Measurements from ENCODE around the gene LTBP3.
"Not testable (repeated sequence)": the region's sequence is repeated elsewhere in the genome, so short reads cannot be mapped to it uniquely, and the experiment has no call there.

The LTBP3 gene

GRCh38 chr11:65522718-65523630 lies 35.2 kb downstream of the LTBP3 start:
- not testable (repeated sequence) for H3K18ac ChIP-seq (ENCODE audit: low read depth in 1 of 2, low read length in 2 of 2); H2BK5ac ChIP-seq (ENCODE audit: low read depth, low read length, poor library complexity, severe bottlenecking); H2BK12ac ChIP-seq (ENCODE audit: low read length in 2 of 2); H3K23ac ChIP-seq (ENCODE audit: low read length in 2 of 2); H3K9ac ChIP-seq (ENCODE audit: low read length); H3K4ac ChIP-seq (ENCODE audit: low read depth in 1 of 2, low read length in 2 of 2); H4K91ac ChIP-seq (ENCODE audit: low read length); H3K14ac ChIP-seq (ENCODE audit: low read length in 2 of 2); H3K9me3 ChIP-seq (ENCODE audit: control insufficient read depth, low read length); H2BK15ac ChIP-seq (ENCODE audit: low read depth, poor library complexity, severe bottlenecking); H3K4me3 ChIP-seq (ENCODE audit: insufficient read depth in 1 of 2, low read depth in 1 of 2, low read length in 2 of 2); H3K27me3 ChIP-seq (ENCODE audit: control insufficient read depth in 1 of 2, insufficient read depth in 1 of 2, low read length in 2 of 2); H2AFZ ChIP-seq (ENCODE audit: low read depth, low read length); H2BK120ac ChIP-seq (ENCODE audit: low read depth, low read length); H2AK5ac ChIP-seq (ENCODE audit: low read length, severe bottlenecking); H4K8ac ChIP-seq (ENCODE audit: low read length)
- Histone ChIP-seq H3K79me1 (replicated peaks; ENCODE audit: low read length, poor library complexity, severe bottlenecking) (peaks cover 11% of the 10 kb centered on the region), H3K27ac (ENCODE audit: low read length, poor library complexity, severe bottlenecking) (peak overlapping the region; percentile 80), H3K4me1 (ENCODE audit: control insufficient read depth, insufficient read depth, low read depth, low read length) (peaks cover 34% of the 10 kb centered on the region), H3K36me3 (ENCODE audit: control insufficient read depth in 1 of 2, insufficient read depth in 2 of 2, low read depth in 1 of 2, low read length in 2 of 2) (peaks cover 17 to 18% of the 10 kb centered on the region in 2 experiments), H3K4me2 (ENCODE audit: low read length, poor library complexity, severe bottlenecking) (peak overlapping the region; percentile 56)
- WGBS = 57% methylated on average over 15 of the region's 18 CpGs
- peak; percentile 62 for DNase-seq

GRCh38 chr11:65521777-65522521 lies 36.2 kb downstream of the LTBP3 start:
- Histone ChIP-seq H2AK5ac (ENCODE audit: low read length, severe bottlenecking) (peak overlapping the region; percentile 35), H3K36me3 (ENCODE audit: control insufficient read depth in 1 of 2, insufficient read depth in 2 of 2, low read depth in 1 of 2, low read length in 2 of 2) (peaks cover 8 to 12% of the 10 kb centered on the region in 2 experiments), H3K4me1 (ENCODE audit: control insufficient read depth, insufficient read depth, low read depth, low read length) (peaks cover 33% of the 10 kb centered on the region), H3K27ac (ENCODE audit: low read length, poor library complexity, severe bottlenecking) (peak overlapping the region; percentile 73)
- H2BK120ac ChIP-seq (ENCODE audit: low read depth, low read length); H3K4me3 ChIP-seq (ENCODE audit: insufficient read depth in 1 of 2, low read depth in 1 of 2, low read length in 2 of 2); H2BK12ac ChIP-seq (ENCODE audit: low read length in 2 of 2); H3K23ac ChIP-seq (ENCODE audit: low read length in 2 of 2); H3K27me3 ChIP-seq (ENCODE audit: control insufficient read depth in 1 of 2, insufficient read depth in 1 of 2, low read length in 2 of 2); H3K14ac ChIP-seq (ENCODE audit: low read length in 2 of 2); H4K8ac ChIP-seq (ENCODE audit: low read length); H4K91ac ChIP-seq (ENCODE audit: low read length); H3K18ac ChIP-seq (ENCODE audit: low read depth in 1 of 2, low read length in 2 of 2); H3K9ac ChIP-seq (ENCODE audit: low read length); H2BK5ac ChIP-seq (ENCODE audit: low read depth, low read length, poor library complexity, severe bottlenecking); H2BK15ac ChIP-seq (ENCODE audit: low read depth, poor library complexity, severe bottlenecking); H3K4me2 ChIP-seq (ENCODE audit: low read length, poor library complexity, severe bottlenecking); H3K9me3 ChIP-seq (ENCODE audit: control insufficient read depth, low read length); H3K4ac ChIP-seq (ENCODE audit: low read depth in 1 of 2, low read length in 2 of 2); H3K79me1 ChIP-seq (replicated peaks; ENCODE audit: low read length, poor library complexity, severe bottlenecking); H2AFZ ChIP-seq (ENCODE audit: low read depth, low read length): not testable (repeated sequence)
- WGBS = 37% methylated on average over 13 of the region's 20 CpGs
- DNase-seq = peak; percentile 86

- not testable (repeated sequence) for H3K27me3 ChIP-seq (ENCODE audit: control insufficient read depth in 1 of 2, insufficient read depth in 1 of 2, low read length in 2 of 2); H3K9me3 ChIP-seq (ENCODE audit: control insufficient read depth, low read length); H3K27ac ChIP-seq (ENCODE audit: low read length, poor library complexity, severe bottlenecking); H2AFZ ChIP-seq (ENCODE audit: low read depth, low read length); H2BK12ac ChIP-seq (ENCODE audit: low read length in 2 of 2); H3K9ac ChIP-seq (ENCODE audit: low read length); H3K4ac ChIP-seq (ENCODE audit: low read depth in 1 of 2, low read length in 2 of 2); H2AK5ac ChIP-seq (ENCODE audit: low read length, severe bottlenecking); H3K4me2 ChIP-seq (ENCODE audit: low read length, poor library complexity, severe bottlenecking); H2BK5ac ChIP-seq (ENCODE audit: low read depth, low read length, poor library complexity, severe bottlenecking); H4K8ac ChIP-seq (ENCODE audit: low read length); H2BK120ac ChIP-seq (ENCODE audit: low read depth, low read length); H3K4me3 ChIP-seq (ENCODE audit: insufficient read depth in 1 of 2, low read depth in 1 of 2, low read length in 2 of 2); H3K36me3 ChIP-seq (ENCODE audit: control insufficient read depth in 1 of 2, insufficient read depth in 2 of 2, low read depth in 1 of 2, low read length in 2 of 2); H3K23ac ChIP-seq (ENCODE audit: low read length in 2 of 2); DNase-seq; H3K79me1 ChIP-seq (replicated peaks; ENCODE audit: low read length, poor library complexity, severe bottlenecking); H4K91ac ChIP-seq (ENCODE audit: low read length); H2BK15ac ChIP-seq (ENCODE audit: low read depth, poor library complexity, severe bottlenecking); H3K18ac ChIP-seq (ENCODE audit: low read depth in 1 of 2, low read length in 2 of 2); H3K14ac ChIP-seq (ENCODE audit: low read length in 2 of 2)
- 93% methylated on average over 8 of the region's 8 CpGs for whole genome bisulfite sequencing
- peaks cover 12% of the 10 kb centered on the region for H3K4me1 ChIP-seq (ENCODE audit: control insufficient read depth, insufficient read depth, low read depth, low read length)
Observed at GRCh38 chr11:65518941-65519549, 39.1 kb downstream of the LTBP3 start.

All from mesenchymal stem cell (in vitro differentiated cells and primary cell).